Inflammatory macrophage treated with lipopolysaccharide for 4 hours (primary cell): ENCODE measurements around the gene CTAGE1.
"Not testable (repeated sequence)": the region's sequence is repeated elsewhere in the genome, so short reads cannot be mapped to it uniquely, and the experiment has no call there.

Experiments used
- DNase-seq: peaks from one replicate; pipeline ENCODE4 v3.0.0-alpha.2; 2020

Gene CTAGE1, protein sequence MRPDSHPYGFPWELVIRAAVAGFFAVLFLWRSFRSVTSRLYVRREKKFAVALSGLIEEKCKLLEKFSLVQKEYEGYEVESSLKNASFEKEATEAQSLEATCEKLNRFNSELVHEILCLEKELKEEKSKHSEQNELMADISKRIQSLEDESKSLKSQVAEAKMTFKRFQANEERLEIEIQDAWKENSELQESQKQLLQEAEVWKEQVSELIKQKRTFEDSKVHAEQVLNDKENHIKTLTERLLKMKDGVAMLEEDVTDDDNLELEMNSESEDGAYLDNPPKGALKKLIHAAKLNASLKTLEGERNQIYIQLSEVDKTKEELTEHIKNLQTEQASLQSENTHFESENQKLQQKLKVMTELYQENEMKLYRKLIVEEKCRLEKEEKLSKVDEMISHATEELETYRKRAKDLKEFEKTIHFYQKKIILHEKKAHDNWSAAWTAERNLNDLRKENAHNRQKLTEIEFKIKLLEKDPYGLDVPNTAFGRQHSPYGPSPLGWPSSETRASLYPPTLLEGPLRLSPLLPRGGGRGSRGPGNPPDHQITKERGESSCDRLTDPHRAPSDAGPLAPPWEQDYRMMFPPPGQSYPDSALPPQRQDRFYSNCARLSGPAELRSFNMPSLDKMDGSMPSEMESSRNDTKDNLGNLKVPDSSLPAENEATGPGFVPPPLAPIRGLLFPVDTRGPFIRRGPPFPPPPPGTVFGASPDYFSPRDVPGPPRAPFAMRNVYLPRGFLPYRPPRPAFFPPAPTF

DNA sequence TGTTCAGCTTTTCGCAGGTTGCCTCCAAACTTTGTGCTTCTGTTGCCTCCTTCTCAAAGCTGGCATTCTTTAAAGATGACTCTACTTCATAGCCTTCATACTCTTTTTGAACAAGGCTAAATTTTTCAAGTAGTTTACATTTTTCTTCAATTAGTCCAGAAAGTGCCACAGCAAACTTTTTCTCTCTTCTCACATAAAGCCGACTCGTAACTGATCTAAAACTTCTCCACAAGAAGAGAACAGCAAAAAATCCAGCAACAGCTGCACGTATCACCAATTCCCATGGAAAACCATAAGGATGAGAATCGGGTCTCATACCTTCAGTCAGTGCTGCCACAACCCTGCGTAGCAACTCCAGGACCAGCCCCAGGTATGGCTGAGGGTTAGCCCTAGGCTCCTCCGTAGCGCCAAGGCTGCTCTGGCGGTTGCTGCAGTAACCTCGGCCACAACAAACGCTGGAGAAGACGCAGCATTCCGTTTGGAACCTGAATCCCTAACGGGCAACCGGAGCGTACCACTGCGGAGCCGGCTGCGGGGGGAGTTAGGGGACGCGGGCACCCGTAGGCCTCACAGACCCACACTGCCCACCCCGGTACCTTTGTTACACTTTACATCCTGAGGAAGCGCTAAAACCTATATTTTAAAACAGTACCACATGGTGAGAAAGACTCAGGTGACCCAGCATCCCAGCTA, at the start of gene CTAGE1:
CTAGE1 (minus strand) TSS at position 420 of the 693 bp plus-strand sequence; CDS start at position 316, 104 bp downstream.
- no peak for DNase-seq

- DNase-seq: no peak
Measured at GRCh38 chr18:22466608-22467395, 49.1 kb upstream of the CTAGE1 start.

DNA sequence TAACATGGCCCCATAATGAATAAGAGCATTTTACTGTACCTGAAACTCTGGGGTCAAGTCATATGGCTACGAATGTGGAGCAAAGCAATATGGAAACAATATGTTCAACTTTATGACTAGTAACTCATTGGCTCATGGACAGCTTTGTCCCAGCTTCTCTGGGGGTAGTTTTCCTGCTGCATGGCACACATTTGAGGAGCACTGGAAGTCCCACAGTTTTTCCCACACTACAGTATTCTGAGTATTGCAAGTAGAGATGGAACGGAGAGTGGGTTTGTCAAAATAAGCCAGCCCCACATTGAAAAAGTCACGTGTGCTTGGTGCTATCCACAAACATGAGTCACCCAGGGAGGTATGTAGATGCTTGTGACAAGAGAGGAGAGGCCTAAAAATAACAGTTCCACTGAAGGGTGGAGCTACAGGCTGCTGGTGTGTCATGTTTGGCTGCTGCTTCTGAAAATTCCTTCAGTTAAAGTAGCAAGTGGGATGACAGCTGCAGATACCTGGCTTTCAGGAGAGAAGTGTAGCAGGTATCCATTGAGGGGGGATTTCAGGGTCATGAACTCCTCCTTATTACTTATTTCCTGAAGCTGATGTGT, 48.2 kb upstream of the CTAGE1 start:
- no peak for DNase-seq

GRCh38 chr18:22463076-22463475, 45.4 kb upstream of the CTAGE1 start:
- DNase-seq: no peak

- DNase-seq: no peak
Measured at GRCh38 chr18:22459491-22459890, 41.8 kb upstream of the CTAGE1 start.

GRCh38 chr18:22457524-22457923, 39.8 kb upstream of the CTAGE1 start:
- no peak for DNase-seq

DNA sequence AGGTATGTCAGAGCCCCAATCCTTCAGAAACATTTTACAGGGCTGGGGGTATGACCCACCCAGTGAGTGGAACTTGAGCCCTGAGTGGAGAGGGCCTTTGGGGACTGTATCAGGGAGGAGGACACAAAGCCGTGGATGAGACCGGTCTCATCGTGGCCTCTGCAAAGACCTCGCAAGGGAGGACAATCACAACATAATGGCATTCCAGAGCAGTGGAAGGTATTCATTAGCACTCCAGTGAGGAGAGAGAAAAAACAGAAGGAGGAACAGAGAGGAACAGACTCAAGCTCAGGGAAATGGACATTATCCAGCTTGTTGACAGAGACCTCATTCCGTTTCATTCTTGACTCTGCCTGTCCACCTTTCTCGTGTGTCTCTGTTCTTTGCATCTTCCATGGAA, 38.8 kb upstream of the CTAGE1 start:
- DNase-seq: no peak

DNA sequence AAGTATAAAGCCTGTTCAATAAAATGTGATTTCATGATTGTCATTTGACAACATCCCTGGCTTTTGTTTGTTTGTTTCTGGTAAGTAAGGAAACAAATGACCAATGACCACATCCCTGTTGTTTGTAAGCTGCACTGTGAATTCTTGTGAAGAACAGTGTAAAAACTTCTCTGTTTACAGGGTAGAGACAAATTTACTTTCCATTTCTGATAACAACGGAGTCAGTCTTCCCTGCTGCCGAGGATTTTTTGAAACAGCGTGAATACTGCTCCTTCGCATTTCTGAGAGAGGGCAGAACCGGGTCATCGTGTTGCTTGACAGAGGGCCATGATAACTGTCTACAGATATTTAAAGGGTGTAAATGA, 38.4 kb upstream of the CTAGE1 start:
- no peak for DNase-seq

DNA sequence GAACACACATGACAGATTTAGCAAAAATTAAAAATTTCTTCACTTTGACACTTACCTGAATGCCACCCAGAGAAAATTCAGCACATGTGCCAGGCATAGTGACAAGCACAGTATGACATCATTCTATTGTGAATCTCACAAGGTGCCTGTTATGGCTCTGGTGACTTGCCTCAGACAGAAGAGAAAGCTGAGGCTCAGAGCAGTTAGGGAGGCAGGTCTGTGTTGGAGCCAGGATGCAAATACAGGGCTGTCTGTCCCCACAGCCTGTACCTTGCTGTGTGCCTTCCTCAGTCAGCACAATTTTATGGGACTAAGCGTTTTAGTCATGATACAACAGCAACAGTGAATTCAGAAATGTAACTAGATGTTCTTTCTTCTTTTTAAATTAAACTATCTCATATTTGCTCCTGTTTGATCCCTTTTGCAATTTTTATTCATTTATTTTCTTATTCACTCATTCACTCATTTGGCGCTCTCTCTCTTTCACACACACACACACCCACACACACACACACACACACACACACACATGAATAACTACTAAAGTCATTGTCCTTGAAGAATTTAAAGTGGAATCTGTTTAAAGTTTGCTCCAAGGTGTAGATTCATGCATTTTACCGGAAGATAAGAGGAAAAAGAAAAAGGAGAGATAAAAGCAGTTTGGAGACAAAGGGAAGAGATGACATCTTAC, 37.9 kb upstream of the CTAGE1 start:
- DNase-seq: no peak

DNA sequence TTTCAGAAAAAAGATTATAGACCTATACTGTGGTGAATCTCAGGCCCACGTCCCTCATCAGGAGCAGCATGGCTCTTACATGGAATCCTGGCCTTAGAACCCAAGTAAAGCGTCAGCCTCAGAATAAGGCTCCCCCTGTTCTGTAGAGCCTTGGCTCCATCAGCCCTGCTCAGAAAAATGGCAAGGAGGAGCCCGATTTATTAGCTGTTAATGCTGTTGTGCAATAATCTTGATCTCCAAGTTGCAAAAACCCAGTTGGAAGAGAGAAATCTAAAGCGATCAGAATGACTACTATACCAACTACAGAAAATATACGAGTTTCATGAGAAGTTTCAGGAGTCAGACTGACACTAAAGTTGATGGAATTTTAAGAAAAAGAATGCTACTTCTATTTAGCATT, 35.6 kb upstream of the CTAGE1 start:
- no peak for DNase-seq

GRCh38 chr18:22452226-22452668, 34.5 kb upstream of the CTAGE1 start:
- DNase-seq: no peak

DNA sequence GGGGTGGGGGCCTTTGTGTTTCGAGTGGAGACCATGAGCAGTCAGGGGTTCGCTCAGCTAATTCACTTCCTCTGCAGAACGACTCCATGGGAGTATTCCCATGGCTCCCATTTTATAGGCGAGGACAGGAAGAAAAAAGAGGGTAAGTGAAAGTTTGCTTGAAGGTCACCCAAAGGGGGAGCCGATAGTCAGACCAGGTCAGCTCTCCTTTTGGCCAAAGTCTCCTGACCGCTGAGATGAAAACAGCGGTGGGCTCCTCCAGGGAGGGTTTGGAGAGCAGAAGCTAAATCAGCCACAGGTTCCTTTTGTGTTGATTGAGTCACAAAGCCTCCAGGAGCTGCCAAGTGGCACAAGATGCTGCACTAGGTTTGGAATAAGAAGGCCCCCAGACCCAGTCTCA, 34.1 kb upstream of the CTAGE1 start:
- no peak for DNase-seq

DNA sequence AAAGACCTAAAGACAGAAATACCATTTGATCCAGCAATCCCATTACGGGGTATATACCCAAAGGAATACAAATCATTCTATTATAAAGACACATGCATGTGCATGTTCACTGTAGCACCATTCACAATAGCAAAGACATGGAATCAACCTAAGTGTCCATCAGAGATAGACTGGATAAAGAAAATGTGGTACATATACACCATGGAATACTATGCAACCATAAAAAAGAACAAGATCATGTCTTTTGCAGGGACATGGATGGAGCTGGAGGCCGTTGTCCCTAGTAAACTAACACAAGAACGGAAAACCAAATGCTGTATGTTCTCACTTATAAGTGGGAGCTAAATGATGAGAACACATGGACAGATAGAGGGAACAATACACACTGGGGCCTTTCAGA, 33.1 kb upstream of the CTAGE1 start:
- DNase-seq: not testable (repeated sequence)

GRCh38 chr18:22450318-22450717, 32.6 kb upstream of the CTAGE1 start:
- DNase-seq: not testable (repeated sequence)

GRCh38 chr18:22449753-22450152, 32.0 kb upstream of the CTAGE1 start:
- DNase-seq: not testable (repeated sequence)

DNA sequence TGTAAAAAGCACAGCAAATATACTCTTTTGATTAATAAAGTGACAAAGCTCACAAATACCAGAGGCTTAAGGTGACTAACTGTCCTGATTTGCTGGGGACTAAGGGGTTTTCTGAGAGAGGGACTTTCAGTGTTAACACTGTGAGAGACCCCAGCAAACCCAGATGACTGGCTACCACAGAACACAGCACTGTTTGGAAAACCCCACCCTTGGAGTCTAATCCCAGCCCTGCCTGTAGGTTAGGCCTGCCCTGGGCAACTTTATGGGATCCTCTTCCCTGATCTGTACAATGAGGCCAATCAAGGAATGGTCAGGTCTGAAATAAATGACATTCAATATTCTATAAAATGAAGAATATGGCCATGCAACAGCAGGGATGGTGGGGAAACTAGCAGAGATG, 30.5 kb upstream of the CTAGE1 start:
- no peak for DNase-seq

DNA sequence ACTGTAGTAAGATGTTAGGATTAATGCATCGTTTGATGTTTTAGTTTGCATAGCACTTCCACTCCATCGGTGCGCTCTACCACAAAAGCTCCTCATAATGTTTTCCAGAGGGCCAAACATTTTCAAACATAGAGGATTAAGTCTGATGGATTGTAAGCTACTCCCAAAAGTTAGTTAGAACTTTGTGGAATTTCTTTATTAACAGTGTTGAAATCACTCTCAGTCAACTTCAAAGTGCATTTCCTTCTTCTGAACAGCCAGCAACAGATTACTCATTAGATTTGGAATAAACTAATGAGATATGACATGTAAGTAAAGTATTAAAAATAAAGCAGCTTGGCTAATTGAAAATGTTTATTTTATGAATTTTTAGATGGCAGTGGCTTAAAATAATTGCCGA, 30.1 kb upstream of the CTAGE1 start:
- no peak for DNase-seq

DNA sequence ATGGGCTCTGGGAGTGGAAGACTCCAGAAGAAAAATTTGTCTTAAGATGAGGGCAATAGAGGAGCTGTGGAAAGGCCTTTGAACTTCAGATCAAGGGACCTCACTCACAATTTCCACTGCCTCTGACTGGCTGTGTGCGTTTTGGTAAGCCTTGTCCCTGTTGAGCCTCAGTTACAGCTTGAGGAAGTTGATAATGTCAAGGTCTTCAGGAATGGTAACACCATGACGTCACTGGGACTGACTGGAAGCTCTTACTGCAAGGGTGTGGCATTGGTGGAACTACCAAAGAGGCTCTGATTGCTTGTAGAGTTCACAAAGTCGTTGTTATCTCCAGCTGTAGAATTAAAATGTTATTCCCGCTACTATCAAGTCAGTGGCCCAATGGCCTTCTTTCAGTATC, 29.2 kb upstream of the CTAGE1 start:
- DNase-seq: no peak

- DNase-seq: no peak
Measured at GRCh38 chr18:22446325-22446724, 28.6 kb upstream of the CTAGE1 start.

GRCh38 chr18:22441638-22442037, 23.9 kb upstream of the CTAGE1 start:
- DNase-seq: no peak

- DNase-seq: no peak
Measured at GRCh38 chr18:22439447-22439846, 21.7 kb upstream of the CTAGE1 start.

DNA sequence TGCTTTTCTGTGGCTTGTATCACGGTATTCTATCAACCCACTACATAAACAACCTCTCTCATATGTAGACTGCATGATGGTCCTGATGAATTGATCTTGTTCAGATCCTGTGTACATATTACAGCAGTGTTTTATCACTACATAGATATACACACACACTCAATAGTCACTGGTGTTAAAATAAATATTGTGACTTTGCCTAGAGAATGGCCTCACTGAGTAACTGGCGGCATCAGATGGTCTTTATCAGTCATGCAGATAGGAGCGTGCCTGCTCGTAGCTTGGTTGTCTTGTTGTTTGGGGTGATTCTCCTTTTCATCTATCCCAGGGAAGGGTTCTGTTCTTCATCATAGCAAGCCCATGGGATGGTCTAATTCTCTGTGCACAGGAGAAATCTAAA, 18.4 kb upstream of the CTAGE1 start:
- no peak for DNase-seq
